ENCODE results near the gene EXOC5.
"Not testable (repeated sequence)": the region's sequence is repeated elsewhere in the genome, so short reads cannot be mapped to it uniquely, and the experiment has no call there.

The EXOC5 gene

DNA sequence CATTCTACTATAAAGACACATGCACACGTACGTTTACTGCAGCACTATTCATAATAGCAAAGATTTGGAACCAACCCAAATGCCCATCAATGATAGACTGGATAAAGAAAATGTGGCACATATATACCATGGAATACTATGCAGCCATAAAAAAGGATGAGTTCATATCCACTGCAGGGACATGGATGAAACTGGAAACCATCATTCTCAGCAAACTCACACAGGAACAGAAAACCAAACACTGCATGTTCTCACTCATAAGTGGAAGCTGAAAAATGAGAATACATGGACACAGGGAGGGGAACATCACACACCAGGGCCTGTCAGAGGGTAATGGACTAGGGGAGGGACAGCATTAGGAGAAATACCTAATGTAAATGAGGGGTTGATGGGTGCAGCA lies 10.5 kb downstream of the EXOC5 start:
- not testable (repeated sequence) for DNase-seq

- no peak for DNase-seq
These were observed 13.8 kb downstream of the EXOC5 start for GRCh38 chr14:57254884-57255283.

GRCh38 chr14:57246933-57247657 lies 21.6 kb downstream of the EXOC5 start:
- DNase-seq: no peak

DNA sequence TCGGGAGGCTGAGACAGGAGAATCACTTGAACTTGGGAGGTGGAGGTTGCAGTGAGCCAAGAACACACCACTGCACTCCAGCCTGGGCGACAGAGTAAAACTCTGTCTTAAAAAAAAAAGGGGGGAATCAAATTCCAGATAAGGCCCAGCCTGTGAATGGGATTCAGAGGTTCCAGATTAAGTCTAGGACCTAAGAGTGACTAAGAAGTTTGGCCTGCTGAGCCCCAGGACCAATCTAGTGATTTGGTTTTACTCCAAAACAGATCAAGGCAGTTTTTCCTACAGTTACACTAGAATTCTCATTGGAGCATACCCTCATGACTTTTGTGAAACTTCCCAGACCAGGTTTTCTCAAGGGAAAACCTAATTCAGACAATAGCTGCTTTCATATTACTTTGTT lies 22.8 kb downstream of the EXOC5 start:
- DNase-seq: no peak

DNA sequence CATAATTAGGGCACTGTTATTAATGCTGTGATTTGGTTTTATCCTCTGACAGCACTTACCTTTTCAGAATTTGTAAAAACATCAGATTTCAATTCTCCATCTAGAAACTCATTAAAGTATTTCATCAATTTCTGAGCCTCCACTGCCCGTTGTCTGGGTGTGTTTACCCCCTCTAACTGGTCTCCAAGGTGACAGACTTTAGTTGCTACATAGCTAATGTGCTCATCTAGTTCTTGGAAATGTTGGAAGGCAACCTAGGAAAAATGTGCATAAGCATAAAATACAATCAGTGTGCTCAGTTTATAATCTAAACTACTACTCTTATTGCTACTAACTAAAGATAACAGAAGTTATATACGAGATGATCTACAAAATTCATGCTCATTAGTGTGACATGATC lies 24.6 kb downstream of the EXOC5 start:
- DNase-seq: no peak

GRCh38 chr14:57243320-57243719 lies 25.4 kb downstream of the EXOC5 start:
- no peak for DNase-seq

DNA sequence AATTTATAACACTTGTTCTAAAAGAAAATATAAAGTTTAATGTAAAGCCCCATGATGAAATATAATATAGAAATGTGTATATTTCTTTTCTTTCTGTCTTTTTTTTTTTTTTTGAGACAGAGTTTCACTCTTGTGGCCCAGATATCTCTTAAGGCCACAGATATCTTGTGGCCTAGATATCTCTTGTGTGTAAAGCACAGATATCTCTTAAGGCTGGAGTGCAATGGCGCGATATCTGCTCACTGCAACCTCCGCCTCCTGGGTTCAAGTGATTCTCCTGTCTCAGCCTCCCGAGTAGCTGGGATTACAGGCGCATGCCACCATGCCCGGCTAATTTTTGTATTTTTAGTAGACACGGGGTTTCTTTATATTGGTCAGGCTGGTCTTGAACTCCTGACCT lies 28.6 kb downstream of the EXOC5 start:
- not testable (repeated sequence) for DNase-seq

DNA sequence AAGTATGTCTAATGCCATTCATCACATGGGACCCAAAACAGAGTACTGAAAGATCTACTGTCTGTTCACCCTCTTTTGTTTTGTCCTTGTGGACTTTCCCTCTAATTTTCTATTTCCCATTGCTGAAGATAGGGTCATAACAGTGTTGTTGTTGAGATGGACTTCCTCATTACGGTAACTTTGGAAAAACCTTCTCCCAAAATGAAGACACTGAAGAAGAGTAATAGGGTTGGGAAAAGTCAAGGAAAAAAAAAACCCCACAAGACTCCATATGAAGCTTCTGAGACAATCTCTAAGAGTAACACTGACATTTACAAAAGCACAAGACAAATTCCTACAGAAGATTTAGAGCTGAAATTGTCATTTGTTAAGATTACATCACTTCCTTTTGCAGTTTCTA lies 36.7 kb downstream of the EXOC5 start:
- peak; percentile 67 for DNase-seq

DNA sequence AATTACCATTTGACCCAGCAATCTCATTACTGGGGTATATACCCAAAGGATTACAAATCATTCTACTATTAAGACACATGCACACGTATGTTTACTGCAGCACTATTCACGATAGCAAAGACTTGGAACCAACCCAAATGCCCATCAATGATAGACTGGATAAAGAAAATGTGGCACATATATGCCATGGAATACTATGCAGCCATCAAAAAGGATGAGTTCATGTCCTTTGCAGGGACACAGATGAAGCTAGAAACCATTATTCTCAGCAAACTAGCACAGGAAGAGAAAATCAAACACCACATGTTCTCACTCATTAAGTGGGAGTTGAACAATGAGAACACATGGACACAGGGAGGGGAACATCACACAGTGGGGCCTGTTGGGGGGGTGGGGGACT lies 40.4 kb downstream of the EXOC5 start:
- not testable (repeated sequence) for DNase-seq

DNA sequence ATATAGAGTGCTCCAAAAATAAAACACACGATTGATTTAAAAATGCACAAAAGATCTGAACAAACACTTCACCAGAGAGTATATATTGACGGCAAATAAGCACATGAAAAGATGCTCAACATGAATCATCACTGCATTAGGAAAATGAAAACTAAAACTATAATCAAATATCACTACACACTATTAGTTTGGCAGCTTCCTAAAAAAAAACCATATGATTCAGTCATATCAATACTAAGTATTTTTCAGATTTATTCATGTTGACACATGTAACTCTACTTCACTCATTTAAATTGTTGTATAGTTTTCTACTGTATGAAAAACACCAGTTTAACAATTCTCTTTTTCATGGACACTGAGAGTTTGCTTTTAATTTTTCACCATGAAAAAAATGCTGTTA lies 41.6 kb downstream of the EXOC5 start:
- peak; percentile 24 for DNase-seq

DNA sequence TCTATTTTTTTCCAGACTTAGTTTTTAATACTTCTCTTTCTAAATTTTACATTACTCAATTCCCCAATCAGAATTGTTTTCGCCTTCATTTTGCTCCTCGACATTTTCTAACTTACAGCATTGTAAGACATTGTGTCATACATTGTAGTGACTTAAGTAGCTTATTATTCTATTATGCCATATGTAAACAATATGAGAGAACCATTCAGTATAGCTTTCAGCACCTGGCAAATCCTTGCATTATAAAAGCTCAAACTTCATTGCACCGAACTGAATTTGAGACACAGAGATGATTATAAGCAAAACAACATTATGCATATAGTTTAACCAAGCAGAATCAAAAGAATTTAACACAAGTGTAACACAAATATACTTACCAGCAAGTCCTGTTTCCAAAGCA lies 46.8 kb downstream of the EXOC5 start:
- DNase-seq: no peak

GRCh38 chr14:57212919-57213318 lies 55.8 kb downstream of the EXOC5 start:
- DNase-seq: no peak

- no peak for DNase-seq
These were observed 59.1 kb downstream of the EXOC5 start for GRCh38 chr14:57209561-57209960.

GRCh38 chr14:57205938-57206337 lies 62.8 kb downstream of the EXOC5 start:
- DNase-seq: peak; percentile 75

DNA sequence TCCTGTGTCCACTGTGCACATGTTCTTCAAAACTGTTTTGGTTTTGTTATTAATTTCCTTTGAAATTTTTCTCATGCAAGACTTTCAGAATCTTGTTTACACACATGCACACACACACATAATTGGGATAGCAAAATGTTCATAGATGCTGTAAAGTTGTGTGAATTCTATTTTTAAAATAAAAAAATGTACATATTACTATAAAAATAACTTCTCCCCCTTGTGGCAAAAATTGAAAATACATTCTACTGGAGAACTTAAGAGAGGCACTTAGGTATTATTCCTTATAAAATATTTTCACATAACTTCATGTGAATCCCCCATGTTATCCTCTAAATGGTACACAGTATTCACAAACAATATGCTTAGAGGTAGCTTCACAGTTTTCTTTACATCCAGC lies 66.0 kb downstream of the EXOC5 start:
- not testable (repeated sequence) for DNase-seq

DNA sequence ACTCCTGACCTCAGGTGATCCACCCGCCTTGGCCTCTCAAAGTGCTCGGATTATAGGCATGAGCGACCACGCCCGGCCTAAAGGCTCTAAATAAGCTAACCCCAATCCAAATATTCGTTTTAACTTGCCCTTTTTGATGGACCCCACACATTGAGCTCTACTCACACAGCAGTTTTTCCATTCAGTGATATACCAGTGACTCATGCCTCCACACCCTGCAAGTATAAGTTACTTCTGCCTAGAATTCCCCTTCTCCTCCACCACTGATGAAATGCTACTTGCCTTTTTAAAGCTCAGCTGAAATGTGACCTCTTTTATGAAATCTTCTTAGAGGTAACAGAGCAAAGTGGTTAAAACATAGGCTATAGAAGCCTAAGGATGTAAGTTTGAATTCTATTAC lies 68.8 kb downstream of the EXOC5 start:
- peak; percentile 82 for DNase-seq

GRCh38 chr14:57189070-57189469 lies 79.6 kb downstream of the EXOC5 start:
- no peak for DNase-seq

DNA sequence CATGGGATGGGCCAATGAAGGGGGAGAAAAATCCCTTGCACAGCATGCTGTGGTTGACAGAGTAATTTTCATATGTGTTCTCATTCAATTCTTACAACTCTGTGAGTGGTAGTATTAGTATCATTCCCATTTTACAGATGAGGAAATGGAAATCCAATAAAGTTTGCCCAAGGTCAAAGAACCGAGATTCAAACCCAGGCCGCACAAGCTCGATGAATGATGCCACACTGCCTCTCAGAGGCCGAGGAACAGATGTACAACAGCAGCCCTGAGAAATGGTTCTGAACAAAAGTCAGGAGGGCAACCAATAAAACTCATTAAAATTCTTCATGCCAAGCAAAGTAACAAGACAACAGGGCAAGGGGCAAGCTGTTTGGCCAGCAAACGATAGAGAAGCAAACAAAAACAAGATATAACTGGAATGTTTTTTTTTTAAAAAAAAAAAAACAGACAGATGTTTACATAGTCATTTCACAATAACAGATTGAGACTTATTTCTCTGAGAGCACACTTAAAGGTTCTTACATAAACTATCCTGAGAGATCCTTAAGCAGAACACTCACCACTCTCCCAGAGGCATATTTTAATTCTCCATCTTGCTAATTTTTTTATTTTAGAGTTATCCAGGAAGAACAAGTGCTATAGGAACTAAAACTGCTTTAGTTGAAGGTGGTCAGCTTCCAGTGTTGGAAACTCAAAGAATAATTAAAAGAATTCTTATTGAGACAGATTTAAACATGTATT lies 85.8 kb downstream of the EXOC5 start:
- no peak for DNase-seq

GRCh38 chr14:57179273-57179672 lies 89.4 kb downstream of the EXOC5 start:
- no peak for DNase-seq

DNA sequence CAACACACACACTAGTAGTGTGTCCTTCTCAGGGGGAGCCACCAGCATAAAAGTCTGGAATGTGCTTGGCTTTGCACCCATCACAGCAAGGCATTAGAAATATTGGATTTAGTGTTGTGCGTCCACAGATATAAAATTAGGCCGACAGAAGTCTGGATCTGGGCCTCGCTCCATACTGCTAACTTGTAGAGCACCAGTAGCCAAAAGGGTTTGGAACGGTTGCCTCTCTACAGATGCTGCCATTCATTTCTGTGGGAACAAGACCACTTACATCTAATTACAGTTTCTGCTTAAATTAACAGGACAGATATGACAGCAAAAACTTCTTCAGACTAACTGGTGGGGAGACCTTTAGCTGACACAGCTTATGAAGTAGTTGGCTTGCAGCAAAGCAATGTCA lies 94.2 kb downstream of the EXOC5 start:
- no peak for DNase-seq

DNA sequence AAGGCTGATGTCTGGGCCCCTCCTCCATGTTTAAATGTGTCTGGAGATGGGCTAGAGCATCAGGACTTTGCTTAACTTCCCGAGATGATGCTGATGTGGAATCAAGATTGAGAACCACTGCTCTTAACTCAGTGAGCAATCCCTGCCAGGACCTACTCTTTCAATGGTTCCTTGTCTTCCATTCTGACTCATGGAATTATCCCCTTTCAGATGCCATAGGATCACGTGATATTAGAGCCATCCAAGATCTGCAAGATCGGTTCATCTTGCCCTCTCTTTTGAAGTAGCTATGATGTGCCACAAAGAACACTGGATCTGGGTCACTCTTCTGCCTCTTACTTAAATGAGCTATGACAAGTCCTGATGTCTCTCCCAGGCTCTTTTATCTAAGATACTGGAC lies 96.8 kb downstream of the EXOC5 start:
- no peak for DNase-seq

- DNase-seq: no peak
These were observed 97.3 kb downstream of the EXOC5 start for GRCh38 chr14:57171363-57171762.

DNA sequence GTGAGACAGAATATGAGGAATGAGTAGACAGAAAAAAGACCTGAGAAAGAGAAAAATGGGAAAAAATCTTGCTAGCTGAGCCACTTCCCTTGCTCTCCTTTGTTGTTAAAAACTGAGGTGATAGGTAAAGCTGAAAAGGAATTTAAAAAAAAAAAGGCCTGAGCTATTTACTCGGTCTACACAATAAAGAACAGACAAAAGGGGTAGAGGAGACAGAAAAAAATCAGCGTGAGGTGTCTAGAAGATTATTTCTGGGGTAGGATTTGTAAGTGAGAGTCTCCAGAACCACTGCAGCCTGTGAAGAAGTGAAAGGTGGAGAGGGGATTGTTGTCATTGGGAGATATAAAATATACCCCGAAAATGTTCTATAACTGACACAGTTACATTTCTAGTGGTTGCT lies 98.8 kb downstream of the EXOC5 start:
- no peak for DNase-seq

DNA sequence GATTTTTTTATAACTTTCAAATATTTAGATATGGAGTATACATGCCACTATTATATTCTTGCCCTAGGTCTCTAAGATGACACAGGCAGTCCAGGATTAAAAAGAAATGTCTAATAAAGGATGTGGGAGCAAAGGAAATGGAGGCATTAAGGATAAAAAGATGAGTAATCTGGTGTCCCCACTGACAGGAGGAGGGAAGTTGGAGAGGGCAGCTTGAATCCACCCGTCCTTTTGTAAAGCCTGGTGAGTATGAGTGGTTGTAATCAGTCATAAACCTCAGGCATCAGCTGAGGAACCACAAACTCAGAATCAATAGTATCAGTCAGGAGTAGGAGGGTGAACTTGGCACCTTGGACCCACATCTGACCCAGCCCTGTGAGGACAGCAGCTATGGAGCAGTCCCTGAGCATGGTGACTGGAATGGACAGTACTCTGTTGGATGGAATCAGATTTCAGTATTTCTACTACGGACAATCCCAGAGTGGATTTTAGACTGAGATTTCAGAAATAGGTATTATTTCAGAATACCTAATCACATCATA lies 100.5 kb downstream of the EXOC5 start:
- DNase-seq: no peak
